ENCODE measurements around the gene TWIST2.

DNA sequence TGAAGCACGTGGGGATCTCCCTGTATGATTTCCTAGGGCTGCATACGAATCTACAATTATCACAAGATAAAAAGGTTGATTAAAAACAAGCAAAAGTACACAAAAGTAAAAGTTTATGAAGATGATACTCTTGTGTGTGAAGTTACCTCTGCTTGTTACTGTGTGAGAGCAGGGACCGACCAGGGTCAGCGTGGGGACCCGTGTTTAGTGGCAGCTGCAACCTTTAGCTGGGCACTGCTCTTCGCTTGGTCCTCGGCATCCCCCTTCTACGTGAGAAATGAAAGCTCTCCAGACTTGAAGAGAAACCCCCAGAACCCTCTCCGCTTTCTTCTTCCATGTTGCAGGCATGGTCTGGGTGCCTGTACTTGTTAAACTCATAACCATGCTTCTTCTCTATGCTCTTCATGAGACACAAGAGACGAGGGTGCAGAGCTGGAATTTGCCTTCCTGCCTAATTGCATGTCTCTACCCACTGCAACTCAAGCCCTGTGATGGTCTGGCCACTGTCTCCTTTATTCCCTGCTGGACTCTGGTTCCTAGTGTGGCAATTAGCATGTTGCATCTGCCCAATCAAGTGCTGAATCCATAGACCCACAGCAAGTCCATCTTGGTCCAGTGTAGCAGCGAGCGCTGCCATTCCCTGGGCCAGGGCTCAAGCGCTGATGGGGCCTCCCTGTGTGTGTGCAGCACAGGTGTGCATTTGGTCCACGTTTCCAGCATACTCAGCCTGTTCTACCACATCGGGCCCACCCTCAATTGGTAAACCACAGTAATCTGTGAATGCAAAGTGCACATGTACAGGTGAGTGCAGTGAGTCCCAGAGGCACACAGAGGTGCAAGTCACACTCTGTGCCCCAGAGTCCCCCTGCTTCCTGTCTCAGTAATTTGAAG lies 88.5 kb downstream of the TWIST2 start:
- TF ChIP-seq POLR2A (IDR thresholded peaks at IDR 0.05; ENCODE audit: low read depth) = no peak
- TF ChIP-seq EP300 (IDR thresholded peaks at IDR 0.05) = no peak

Data from esophagus muscularis mucosa (tissue), 2 donors.